Hippocampal formation (tissue), 2 donors: ENCODE data around the gene HNRNPA3.
"Not testable (repeated sequence)": the region's sequence is repeated elsewhere in the genome, so short reads cannot be mapped to it uniquely, and the experiment has no call there.

Source experiments
- DNase-seq, 2 donors: peaks; one replicate each; lab custom pipeline; 2025; lab: John Stamatoyannopoulos, UW

Gene HNRNPA3

DNA sequence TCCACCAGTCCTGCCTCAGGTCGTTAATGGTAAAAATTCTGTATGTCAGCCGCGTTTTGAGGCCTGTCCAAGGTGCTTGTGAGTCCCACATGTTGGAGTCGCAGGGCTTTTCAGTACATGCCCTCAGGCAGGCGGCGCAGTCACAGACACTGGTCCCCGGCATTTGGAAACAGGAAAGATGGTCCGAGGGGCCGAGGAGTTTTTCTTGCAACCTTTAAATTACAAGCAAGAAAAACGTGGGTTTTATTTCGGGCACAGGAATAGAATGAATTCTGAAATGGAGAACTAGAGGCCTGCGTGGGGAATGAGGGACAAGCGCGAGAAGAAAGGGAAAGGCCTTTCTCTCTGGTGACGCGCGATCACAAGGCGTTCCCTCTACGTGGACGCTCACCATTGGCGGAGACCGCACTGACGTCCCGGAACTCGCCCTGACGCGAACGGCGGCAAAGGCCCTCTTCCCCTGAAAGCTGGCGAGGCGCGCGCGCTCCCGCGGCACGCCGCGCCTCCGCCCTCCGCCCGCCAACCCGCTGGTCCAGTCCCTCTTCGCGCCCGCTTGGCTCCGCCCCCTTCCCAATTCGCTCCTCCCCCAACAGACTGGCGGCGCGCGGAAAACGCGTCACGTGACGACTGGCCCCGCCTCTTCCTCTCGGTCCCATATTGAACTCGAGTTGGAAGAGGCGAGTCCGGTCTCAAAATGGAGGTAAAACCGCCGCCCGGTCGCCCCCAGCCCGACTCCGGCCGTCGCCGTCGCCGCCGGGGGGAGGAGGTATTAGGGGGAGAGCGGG lies at the start of gene HNRNPA3:
Gene HNRNPA3 (plus strand): TSS at position 689 of the 785 bp plus-strand sequence. CDS start 6 bp downstream, at position 695.
- peak; percentile 98 to 99 for DNase-seq

DNA sequence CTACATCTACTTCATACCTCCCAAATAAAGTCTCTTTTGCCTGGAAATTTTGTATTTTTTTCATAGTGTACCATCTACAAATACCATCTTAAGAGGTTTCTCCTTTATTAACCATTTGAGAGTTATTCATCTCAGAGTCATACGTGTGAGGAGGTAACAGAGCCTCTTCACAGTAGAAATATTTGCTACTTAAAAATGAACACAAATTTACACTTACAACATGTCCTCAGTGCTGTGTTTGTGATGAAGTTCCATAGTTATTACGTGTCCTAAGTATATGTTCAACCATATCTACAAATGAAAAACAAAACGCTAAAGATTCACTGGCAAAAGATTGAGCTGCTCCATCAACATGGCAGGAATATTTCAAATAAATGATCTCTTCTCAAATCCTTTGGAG lies 48.5 kb upstream of the HNRNPA3 start:
- DNase-seq, result no peak

DNA sequence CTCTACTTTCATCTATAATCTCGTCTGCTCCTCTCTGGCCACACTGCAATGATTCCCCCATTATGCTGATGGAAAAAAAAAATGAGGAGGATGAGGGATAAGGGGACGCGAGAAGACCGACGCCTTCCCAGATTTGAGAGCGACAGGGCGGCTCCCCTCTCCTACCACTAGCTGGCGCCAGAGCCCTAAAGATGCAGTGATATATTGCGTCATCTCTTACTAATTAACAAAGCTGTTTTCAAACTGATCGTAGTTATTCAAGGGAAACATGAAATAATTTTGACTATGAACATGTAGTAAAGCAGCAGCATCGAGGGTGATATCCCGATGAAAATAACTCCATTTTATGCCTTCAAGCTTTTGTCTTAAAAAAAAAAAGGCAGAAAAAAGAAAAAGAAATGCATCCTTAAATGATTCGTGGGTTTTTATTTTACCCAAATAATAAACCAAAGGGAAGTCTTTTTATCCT lies 48.0 kb upstream of the HNRNPA3 start:
- peak; percentile 83 to 97 for DNase-seq

DNA sequence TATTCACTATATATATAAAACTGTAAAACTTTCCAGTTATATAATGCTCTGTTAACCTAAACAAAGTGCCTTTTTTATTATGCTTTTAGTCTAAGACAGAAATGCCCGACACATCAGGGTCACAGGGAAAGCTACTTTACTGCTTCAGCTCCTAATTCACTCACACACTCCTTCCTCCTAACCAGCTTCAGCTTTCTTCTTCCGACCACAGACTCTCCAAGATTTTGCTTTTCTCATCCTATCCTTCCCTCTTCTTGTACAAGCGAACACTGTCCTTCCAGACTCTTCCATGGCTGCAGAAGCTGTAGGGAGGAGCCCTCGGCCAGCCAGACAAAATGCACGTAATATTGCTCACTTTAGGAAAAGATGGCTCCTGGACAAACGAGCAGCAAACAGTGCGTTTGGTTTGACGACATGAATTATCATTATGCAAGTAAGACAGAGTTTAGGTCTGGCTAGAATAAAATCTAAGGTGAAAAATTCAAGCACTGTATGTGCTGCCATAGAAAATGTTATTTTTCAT lies 47.5 kb upstream of the HNRNPA3 start:
- DNase-seq, result peak; percentile 47 to 76

DNA sequence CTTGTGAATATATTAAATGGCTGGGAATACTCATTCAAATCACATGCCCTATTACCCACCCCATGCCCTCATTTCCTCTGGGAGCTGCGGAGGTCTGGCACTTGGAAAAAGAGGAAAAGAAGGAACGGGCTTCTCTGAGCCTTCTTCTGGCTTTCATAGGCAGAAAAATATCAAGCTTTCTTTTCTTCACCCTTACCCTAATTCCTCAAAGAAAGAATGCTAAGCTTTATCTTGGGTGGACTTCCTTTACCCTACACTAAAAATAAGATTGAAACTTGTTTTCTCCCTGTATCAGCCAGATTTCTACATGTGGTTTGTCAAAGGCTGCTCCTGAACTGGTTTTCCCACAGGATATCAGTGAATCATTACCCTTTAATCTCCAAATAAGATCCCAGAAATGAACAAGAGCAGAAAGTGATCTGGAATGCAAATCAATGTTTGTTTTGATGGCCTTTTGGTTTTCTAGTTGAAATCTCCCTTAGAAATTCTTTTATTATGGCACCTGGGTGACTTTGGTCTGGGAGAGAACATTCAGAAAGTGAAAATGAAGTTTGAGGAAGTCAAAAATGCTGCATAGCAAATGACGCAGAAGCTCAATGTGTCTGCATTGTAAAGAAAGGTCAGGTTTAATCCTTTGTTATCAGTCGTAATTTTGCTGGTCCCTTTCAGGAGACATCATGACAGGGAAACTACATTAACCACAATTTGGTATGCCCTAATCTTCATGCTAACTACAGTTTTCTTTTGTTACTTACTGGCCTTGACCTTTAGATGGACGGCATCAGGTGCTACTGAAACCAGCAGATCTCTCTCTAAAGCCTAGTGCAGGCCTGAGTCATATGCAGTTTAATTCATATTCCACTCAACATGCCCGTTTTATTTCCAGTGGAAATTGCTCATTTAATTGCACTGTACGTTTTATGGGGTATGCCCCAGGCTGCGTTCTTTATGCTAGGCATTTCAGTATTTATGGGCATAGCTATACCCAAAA lies 46.6 kb upstream of the HNRNPA3 start:
- DNase-seq, result peak in 1 of 2 donors; percentile 76

DNA sequence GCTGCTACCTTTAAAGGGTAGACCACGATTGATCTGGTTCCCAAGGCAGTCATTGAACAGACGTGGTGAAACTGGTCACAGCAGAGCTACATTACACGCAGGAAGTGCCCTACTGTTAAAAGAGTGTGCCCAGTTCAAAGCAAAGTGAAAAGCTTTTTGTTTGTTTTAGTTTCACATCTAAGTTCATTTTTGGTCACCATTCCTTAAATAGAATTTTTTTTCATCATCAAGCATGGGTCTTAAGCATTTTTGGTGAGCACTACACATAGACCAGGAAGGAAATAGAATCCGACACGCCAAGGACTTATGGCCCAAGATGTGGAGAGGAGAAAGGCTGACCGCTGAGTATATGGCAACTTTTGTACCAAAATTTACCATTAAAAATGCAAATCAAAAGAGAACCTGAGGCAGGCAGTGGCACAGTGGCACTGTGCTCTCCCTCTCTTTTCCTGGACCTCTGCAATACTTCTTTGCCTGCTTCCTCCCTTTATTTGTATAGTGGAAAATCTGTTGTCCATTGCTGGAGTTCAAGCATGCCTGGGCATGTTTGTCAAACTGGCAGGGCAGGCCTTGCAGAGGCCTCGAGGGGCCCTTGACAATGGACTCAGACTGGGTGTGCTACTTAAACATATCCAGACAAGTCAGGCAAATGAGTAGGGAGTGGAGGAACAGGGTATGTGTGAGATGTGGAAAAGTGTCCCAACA lies 42.6 kb upstream of the HNRNPA3 start:
- no peak for DNase-seq

DNA sequence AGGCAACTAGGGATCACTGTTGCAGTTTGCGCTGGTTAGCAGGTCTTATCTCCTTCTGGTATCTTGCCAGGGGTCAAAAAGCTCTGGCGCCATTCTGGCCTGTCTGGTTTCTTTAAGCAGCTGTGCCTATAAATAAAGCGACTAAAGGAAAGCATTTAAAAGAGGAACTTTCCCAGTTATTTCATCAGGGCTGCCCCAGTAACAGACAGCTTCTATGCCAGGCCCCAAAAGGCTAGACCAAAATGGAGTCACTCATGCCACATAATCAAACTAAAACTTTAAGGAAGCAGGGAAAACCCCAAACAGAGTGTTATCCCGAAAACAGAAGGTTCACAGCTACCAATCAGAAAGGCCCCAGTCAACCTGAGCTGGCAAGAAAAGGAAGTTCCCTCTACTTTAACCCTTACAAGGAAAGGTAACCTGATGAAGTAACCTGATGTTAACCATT lies 41.2 kb upstream of the HNRNPA3 start:
- no peak for DNase-seq

DNA sequence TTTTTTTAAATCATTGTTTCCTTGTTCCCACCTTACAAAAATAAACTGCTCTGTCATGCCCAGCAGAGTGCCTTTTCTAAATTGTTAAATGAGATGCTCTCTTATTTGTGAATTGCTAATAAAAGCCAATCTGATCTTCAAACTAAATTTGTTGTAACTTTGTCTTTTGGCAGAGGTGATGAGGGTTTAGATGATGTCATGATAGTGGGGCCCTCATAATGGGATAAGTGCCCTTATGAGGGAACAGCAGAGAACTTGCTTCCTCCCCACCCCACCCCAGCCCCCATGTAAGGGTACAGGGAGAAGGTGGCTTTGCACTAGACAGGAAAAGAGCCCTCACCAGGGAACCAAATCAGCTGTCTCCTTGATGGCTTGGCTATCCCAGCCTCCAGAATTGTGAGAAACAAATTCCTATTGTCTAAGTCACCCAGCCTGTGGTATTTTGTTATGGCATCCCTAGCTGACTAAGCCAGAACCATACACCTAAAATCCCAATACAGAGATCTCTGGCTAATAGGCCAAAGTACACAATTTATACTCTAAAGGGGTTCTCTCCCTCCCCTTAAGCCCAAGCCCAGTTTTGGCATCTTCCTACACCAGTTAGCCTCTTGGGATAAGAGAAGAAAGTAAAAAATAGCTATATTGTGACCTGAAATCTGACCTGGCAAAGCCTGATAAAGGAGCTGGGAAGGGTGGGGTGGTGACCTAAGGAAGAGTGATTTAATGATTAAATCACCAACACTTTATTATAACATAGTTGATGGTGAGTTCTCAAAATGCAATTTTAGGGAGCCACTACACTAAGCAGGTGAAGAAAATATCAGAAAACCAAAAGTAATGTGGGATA lies 40.3 kb upstream of the HNRNPA3 start:
- no peak for DNase-seq

DNA sequence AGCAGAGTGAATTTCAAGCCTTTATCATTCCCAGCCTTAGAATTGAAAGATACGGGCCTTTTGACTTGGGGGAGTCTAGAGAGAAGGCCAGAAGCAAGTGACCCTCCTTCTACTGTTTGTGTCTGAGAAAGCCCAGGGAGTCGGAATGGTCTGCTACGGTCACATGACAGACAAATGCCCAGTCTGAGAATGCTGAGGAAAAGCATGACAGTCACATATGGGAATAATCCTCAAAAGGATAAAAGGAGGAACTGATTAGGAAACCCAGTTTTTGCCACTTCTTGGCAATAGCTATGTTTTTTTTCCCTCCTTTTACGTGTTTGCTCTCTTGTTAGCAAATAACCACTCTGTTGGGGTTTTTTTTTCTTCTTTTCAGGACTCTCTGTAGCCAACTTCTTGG lies 38.1 kb upstream of the HNRNPA3 start:
- no peak for DNase-seq

DNA sequence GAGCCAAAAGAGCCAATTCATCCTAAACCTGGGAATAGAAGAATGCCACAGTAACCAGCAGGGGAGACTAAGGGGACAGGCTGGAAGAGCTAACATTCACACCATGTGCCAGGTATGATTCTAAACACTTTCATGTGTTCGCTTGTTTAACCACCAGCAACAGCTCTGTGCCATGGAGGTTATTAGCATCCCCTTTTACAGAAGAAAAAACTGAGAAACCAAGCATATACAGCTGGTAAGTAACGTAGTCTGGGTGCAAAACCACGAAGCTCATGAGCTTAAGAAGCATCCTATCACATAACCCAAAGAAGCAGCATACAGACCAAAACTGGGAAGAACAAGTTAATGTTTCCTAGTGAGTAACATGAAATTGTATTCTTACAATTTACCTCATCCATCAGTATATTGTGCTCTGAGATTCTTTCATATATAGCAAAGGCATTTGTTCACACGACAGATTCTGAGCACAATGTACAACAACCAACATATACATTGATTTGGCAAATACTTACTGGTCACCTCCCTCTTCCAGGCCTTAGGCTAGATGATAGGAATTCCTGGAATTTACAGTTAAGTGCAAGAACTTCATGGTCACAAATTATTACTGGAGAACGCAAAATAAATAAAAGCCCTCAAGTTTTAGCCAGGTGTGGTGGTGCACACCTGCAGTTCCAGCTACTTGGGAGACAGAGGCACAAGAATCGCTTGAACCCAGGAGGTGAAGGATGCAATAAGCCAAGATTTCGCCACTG lies 36.5 kb upstream of the HNRNPA3 start:
- DNase-seq, result no peak

DNA sequence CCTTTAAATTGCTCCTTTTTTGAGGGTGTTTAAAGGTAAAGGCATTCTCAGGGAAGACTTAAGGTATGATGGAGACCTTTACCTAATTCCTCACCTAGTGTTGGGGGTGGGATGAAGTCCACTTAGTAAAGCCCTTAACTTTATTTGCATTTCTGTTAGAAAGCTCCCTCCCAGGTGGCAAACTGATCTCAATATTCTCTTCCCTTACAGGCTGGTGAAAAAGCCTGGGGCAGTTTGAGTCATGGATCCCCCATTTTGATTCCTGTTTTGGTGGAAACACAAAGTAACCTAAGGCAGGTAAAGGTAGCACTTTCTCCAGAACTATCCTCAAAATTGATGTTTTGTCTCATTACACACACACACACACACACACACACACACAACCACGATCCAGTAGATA lies 33.8 kb upstream of the HNRNPA3 start:
- DNase-seq, result no peak

DNA sequence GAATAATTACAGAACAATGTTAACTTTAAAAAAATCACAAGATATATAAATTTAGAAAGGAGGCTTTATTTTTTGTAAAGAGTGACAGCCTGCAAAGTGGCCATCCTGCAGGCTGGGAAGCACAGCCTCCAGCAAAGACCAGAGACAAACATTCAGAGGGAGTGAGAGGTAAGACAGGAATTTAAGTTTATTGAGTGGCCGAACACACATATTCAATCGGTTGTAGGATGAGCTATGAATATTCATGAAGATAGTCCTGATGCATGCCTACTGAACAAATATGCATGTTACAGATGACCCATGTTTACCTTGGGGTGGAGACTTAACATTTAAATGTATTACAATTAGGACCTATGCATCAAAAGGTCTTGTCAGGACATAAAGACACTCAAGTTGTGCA lies 33.4 kb upstream of the HNRNPA3 start:
- DNase-seq, result no peak

DNA sequence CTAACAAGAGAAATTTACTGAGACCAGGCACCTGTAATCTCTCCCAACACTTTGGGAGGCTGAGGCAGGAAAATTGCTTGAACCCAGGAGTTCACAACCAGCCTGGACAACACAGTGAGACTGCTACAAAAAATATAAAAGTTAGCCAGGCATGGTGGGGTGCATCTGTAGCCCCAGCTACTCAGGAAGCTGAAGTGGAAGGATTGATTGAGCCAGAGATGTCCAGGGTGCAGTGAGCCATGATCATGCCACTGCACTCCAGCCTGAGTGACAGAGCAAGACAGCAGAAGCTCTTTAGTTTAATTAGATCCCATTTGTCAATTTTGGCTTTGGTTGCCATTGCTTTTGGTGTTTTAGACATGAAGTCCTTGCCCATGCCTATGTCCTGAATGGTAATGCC lies 32.9 kb upstream of the HNRNPA3 start:
- DNase-seq, result not testable (repeated sequence)

DNA sequence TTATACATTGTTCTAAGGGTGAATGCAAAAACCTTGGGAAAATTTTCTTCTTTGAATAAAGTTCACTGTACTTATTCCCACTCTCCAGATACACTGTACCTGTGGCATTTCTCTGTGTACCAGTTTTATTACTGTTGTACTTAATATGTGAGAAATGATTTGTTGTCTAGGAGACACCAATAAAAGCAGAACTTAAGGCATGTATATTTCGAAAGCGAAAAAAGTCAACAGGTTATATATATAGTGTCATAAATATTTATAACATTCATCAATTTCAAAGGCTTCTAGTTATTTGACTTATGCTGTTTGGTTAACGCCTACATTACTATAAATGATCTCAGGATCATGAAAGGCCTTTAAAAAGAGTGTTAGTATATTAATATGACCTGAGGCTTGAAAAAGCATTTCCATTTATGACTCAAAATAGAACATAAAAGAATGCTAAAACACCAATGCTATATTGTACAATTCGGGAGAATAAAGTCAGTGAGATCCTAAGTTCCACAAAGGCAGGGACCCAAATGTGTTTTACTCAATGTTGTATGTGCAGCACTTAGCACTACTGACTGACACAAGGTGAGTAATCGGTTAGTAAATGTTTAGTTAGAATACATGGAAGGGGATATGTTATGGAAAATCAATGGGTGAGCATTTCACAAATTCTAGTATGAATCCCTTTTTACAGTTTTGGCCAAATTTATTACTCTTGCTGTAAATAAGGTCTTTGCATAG lies 32.2 kb upstream of the HNRNPA3 start:
- no peak for DNase-seq

DNA sequence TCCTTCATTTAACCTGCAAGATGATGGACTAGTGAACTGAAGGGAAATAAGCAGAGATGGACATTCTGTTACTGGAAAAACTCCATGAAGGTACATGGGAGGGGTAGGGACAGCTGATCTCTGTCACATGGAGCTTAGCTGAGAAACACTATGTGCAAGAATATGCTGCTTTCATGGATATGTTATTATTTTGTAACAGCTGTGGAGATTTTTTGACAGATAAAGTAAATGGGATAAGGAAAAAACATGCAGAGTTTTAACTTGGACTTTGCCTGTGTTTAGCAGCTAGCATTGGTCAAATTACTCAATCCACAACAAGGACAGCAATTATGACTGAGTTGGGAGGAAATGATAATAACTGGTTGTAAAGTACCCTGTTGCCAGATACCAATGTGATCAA lies 28.7 kb upstream of the HNRNPA3 start:
- no peak for DNase-seq

DNA sequence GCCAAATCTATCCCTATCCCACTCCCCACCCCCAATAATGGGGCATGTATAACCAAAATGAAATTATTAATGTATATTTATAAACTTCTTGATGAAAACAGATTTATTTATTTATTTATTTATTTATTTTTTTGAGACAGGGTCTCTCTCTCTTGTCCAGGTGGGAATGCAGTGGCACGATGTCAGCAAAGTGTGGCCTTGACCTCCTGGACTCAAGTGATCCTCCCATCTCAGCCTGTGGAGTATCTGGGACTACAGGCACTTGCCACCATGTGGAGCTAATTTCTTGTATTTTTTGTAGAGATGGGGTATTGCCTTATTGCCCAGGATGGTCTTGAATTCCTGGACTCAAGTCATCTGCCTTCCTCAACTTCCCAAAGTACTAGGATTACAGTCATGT lies 28.0 kb upstream of the HNRNPA3 start:
- no peak for DNase-seq

DNA sequence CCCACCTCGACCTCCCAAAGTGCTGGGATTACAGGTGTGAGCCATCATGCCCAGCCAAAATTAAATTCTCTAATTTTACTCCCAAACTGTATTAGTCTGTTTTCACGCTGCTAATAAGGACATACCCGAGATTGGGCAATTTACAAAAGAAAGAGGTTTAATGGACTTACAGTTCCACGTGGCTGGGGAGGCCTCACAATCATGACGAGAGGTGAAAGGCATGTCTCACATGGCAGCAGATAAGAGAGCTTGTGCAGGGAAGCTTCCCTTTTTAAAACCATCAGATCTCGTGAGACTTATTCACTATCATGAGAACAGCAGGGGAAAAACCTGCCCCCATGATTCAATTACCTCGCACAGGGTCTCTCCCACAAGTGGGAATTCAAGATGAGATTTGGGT lies 26.6 kb upstream of the HNRNPA3 start:
- DNase-seq, result not testable (repeated sequence)

DNA sequence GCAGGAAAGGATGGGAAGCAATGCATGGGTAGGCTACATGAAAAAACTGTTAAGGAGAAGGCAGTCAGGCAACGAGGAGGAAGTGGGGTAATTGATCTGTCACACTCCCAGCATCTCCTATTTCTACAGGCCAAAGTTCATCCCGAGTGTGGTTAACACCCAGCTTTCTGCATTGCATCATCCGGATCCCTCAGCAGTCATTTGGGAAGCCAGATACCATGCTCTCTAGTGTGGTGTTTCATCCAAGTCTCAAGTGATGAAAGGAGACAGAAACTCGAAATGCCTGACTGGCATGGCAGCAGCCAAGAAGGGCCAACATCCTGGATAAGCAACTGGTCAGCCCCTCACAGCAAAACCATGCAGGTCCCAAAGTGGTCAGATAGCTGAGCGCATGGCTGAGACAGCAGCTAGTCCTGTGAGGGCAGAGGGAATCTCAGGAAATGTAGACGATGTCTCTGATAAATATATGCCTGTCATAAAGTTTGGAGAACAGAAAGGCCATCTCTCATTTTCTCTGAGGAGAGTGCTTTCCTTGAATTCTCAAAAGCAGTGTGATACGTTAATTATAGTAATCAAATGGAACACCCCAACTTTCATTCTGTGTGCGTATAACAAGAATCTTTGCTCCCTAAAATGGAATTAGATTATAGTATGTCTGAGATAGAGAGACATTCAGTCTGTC lies 24.8 kb upstream of the HNRNPA3 start:
- no peak for DNase-seq
